Heart left ventricle (tissue), 16 donors: ENCODE data around the gene CADPS2. TPM values are rescaled to one million over a fixed set of nuclear protein-coding genes. Genes with fewer than 3 reads are reported as not detected.
A peak's percentile ranks its signal among the peaks of the same experiment; 100 is the strongest.

ENCODE experiments used
- ATAC-seq, 4 donors: fragments of 200-7000 bp; cut with Tn5 transposase; one replicate each; pipeline ENCODE4 v1.9.1; 2020 to 2022; ENCODE audit warnings: moderate library complexity in 4 of 4, mild to moderate bottlenecking in 3 of 4, moderate number of reproducible peaks in 1 of 4
- DNase-seq, 5 donors: peaks; one replicate each; pipeline ENCODE4 v3.0.0-alpha.2; 2020
- H3K27ac ChIP-seq, 12 donors: fragments of 200-600 bp; sonication (generic) in 4 of 12; one replicate each; pipeline versions ENCODE4 v1.5.0 to v1.8.0; 2016 to 2022; ENCODE audit warnings: mild to moderate bottlenecking in 2 of 12
- H3K27me3 ChIP-seq, 9 donors: fragments of 200-600 bp; sonication (generic) in 2 of 9; one replicate each; pipeline versions ENCODE4 v1.5.1 to v1.8.0; 2016 to 2022; ENCODE audit warnings: mild to moderate bottlenecking in 3 of 9
- H3K36me3 ChIP-seq, 9 donors: fragments of 200-600 bp; sonication (generic) in 2 of 9; one replicate each; pipeline versions ENCODE4 v1.5.0 to v1.8.0; 2018 to 2022; ENCODE audit warnings: mild to moderate bottlenecking in 2 of 9
- H3K4me1 ChIP-seq, 12 donors: fragments of 200-600 bp; sonication (generic) in 4 of 12; one replicate each; pipeline versions ENCODE4 v1.5.0 to v1.8.0; 2016 to 2022; ENCODE audit warnings: mild to moderate bottlenecking in 3 of 12
- H3K4me3 ChIP-seq, 12 donors: fragments of 200-600 bp; sonication (generic) in 4 of 12; one replicate each; pipeline versions ENCODE4 v1.5.0 to v1.8.0; 2017 to 2022; ENCODE audit warnings: mild to moderate bottlenecking in 9 of 12, moderate library complexity in 4 of 12
- H3K9me3 ChIP-seq, 12 donors: fragments of 200-600 bp; sonication (generic) in 4 of 12; one replicate each; pipeline versions ENCODE4 v1.5.0 to v1.8.0; 2016 to 2022; ENCODE audit warnings: mild to moderate bottlenecking in 1 of 12
- POLR2A ChIP-seq, 2 donors: fragments of 450-650 bp; IDR thresholded peaks; one replicate each; pipeline ENCODE4 v1.6.1; 2017; ENCODE audit warnings: antibody characterized with exemption in 2 of 2, mild to moderate bottlenecking in 2 of 2, moderate library complexity in 2 of 2
- WGBS, 4 donors: extraction: QIAGEN DNeasy Blood & Tissue Kit in 2 of 4; methylation state at CpG; one replicate each; pipeline versions ENCODE4 v1.1.5 to v1.1.7; 2013 to 2018; 5-methylcytosine and 5-hydroxymethylcytosine counted together
- intact Hi-C, 10 donors: fragments of 100-400 bp; cut with DNase I; formaldehyde crosslinking; loops; one replicate each; pipeline versions ENCODE4 v1.11.1 to v1.14.2; 2022
- polyA plus RNA-seq, 2 donors: library from polyadenylated mRNA; stranded (reverse); fragments of 200-250 nt; gene quantifications; one replicate each; pipeline ENCODE4 v1.2.3, GENCODE V29; 2013
- total RNA-seq, 9 donors: library from RNA; depleted of rRNA in 2 of 9; stranded (reverse); fragments of >200 nt in 2 of 9; fragmentation: NEBNext Ultra II Directional in 3 of 9; extraction: Animal tissue kit (Norgen Biotek cat#: 25700) in 3 of 9; gene quantifications; one replicate each; pipeline versions ENCODE4 v1.1.0 to v1.2.4, GENCODE V29; 2016 to 2023
- TF ChIP-seq, protein P1 (sequence below), 12 donors: fragments of 200-600 bp; sonication (generic) in 4 of 12; IDR thresholded peaks; one replicate each; pipeline versions ENCODE4 v1.5.0 to v1.8.0; 2018 to 2022; ENCODE audit warnings: antibody characterized with exemption in 12 of 12, mild to moderate bottlenecking in 5 of 12
- donor health status: ischemic (EF 13 %, LVEDD 7.1; RV severe dilation, severe dysfunction).
- donor health status: healthy with polysubstance abuse.
- donor health status: DM: no; HTN: yes; CAD: no.
- donor health status: DM: no; HTN: no; CAD: no.
- donor health status: ischemic (EF 25% LVEDD 6.9; RV normal size, moderate dysfunction).
- donor health status: ischemic (EF 25% LVEDD 5.7; RV mildly dilated, moderate dysfunction).
- donor health status: healthy.
- donor health status: DM: yes; HTN: yes; CAD: no.
- donor health status: ischemic (EF 35%, LVEDD 5.7; RV mildly dilated, moderate dysfunction).
- donor health status: nonischemic (EF 11% LVEDD 7.7; RV severe dilation, severe dysfunction).
- donor health status: DM: yes; HTN: yes; CAD: no.
- donor health status: PGD.
- donor health status: ischemic (EF 29% LVEDD 5.4; RV normal size, mild dysfunction).
- donor health status: nonischemic (EF 23%, LVEDD 6.1; RV moderate dilation, normal function).

CADPS2 gene
- total and polyA plus RNA-seq, 11 donors: 6.5 to 29.0 (median 10.3) TPM

DNA sequence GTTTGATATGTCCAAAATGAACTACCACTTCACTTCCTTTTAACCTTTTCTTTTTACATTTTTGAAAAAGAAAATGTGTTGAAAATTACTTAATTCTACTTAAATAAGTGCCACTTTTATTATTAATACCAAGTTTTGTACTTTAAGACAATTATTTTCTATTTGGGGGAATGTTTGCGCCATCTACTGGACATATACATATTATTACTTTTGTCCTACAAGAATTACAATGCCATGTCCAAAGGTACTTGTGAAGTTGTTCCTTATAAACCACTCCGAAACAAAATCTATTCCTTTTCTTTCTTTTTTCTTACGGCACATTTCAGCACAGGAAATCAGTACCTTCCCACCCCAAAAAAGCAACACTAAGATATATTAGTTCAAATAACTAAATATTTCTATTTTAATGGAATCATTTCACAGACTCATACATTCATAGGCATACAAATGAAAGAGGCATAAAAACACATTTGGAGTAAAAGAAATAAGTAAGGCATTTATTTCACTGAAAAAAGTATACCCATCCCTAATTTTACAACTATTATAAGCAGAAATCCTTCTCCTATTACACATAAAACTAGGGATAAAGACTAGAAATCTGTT is 357.3 kb downstream of the CADPS2 start:
- no peak for TF ChIP-seq POLR2A (IDR thresholded peaks at IDR 0.05)
- TF ChIP-seq, protein P1, sequence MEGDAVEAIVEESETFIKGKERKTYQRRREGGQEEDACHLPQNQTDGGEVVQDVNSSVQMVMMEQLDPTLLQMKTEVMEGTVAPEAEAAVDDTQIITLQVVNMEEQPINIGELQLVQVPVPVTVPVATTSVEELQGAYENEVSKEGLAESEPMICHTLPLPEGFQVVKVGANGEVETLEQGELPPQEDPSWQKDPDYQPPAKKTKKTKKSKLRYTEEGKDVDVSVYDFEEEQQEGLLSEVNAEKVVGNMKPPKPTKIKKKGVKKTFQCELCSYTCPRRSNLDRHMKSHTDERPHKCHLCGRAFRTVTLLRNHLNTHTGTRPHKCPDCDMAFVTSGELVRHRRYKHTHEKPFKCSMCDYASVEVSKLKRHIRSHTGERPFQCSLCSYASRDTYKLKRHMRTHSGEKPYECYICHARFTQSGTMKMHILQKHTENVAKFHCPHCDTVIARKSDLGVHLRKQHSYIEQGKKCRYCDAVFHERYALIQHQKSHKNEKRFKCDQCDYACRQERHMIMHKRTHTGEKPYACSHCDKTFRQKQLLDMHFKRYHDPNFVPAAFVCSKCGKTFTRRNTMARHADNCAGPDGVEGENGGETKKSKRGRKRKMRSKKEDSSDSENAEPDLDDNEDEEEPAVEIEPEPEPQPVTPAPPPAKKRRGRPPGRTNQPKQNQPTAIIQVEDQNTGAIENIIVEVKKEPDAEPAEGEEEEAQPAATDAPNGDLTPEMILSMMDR (IDR thresholded peaks at IDR 0.05): peak; percentile 47 to 73 (median 58)
- WGBS, 4 donors: 19 to 21% (median 21%) methylated on average over 3 of the region's 3 CpGs
- H3K27ac ChIP-seq: no peak overlapping the region
- H3K4me1 ChIP-seq: no peaks in the 10 kb centered on the region
- intact Hi-C loops: loop anchor here (2.0 to 10.0 kb wide), 5 partner anchors 307 to 437 kb away; no protein-coding TSS in a partner anchor
- no peaks in the 10 kb centered on the region for H3K27me3 ChIP-seq
- ATAC-seq (no peak), DNase-seq (no peak)
- H3K36me3 ChIP-seq: no peaks in the 10 kb centered on the region
- H3K4me3 ChIP-seq: no peak overlapping the region
- H3K9me3 ChIP-seq: no peaks in the 10 kb centered on the region

DNA sequence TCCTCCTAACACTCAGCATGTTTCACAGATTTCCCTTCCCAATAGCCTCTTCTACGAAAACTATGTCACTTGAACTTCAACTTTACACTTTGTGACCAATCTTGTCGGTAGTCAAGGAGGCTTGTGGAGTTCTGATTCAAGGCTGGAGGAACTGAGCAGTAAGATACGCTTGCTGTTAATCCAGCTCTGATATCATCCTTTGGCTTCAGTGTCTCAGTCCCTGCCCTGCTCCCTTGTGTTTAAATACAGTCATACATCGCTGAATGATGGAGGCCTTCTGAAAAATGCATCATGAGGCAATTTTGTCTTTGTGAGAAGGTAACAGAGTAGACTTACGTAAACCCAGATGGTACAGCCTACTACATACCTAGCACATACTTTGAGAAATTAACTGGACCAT is 360.9 kb downstream of the CADPS2 start:
- Histone ChIP-seq H3K9me3 (peaks cover 0 to 3% (median 0%) of the 10 kb centered on the region in 12 donors), H3K4me3 (no peak overlapping the region), H3K27me3 (no peaks in the 10 kb centered on the region), H3K4me1 (no peaks in the 10 kb centered on the region), H3K36me3 (no peaks in the 10 kb centered on the region), H3K27ac (no peak overlapping the region)
- no peak for ATAC-seq
- 87 to 92% (median 89%) methylated on average over 5 of the region's 5 CpGs for WGBS, 4 donors
- TF ChIP-seq POLR2A (IDR thresholded peaks at IDR 0.05): no peak
- TF ChIP-seq, protein P1 (IDR thresholded peaks at IDR 0.05): no peak
- intact Hi-C loops: loop anchor here in 9 of 10 donors (5.0 to 10.0 kb wide), 4 partner anchors 303 to 433 kb away; no protein-coding TSS in a partner anchor
- no peak for DNase-seq

GRCh38 chr7:122521767-122522166 is 364.5 kb downstream of the CADPS2 start:
- intact Hi-C loops: loop anchor here in 4 of 10 donors (10.0 kb wide), 1 partner anchor 427 kb away; no protein-coding TSS in a partner anchor
- Histone ChIP-seq H3K27me3 (no peaks in the 10 kb centered on the region), H3K9me3 (peaks cover 0 to 3% (median 0%) of the 10 kb centered on the region in 12 donors), H3K4me1 (no peaks in the 10 kb centered on the region), H3K36me3 (no peaks in the 10 kb centered on the region), H3K27ac (no peak overlapping the region), H3K4me3 (no peak overlapping the region)
- no peak for DNase-seq
- TF ChIP-seq POLR2A (IDR thresholded peaks at IDR 0.05): no peak
- TF ChIP-seq, protein P1 (IDR thresholded peaks at IDR 0.05): no peak
- no peak for ATAC-seq

GRCh38 chr7:122520971-122521555 is 365.2 kb downstream of the CADPS2 start:
- ATAC-seq (no peak), DNase-seq (no peak)
- intact Hi-C loops: loop anchor here in 4 of 10 donors (10.0 kb wide), 1 partner anchor 426 kb away; no protein-coding TSS in a partner anchor
- H3K27me3 ChIP-seq: no peaks in the 10 kb centered on the region
- no peaks in the 10 kb centered on the region for H3K4me1 ChIP-seq
- no peak overlapping the region for H3K27ac ChIP-seq
- peaks cover 0 to 3% (median 0%) of the 10 kb centered on the region in 12 donors for H3K9me3 ChIP-seq
- H3K36me3 ChIP-seq: no peaks in the 10 kb centered on the region
- 62 to 70% (median 68%) methylated on average over 5 of the region's 5 CpGs for WGBS, 4 donors
- no peak for TF ChIP-seq POLR2A (IDR thresholded peaks at IDR 0.05)
- TF ChIP-seq, protein P1 (IDR thresholded peaks at IDR 0.05): no peak
- no peak overlapping the region for H3K4me3 ChIP-seq
